NCI-H774 (cell line): ENCODE results near the gene C13orf46.

Source experiments
- DNase-seq: peaks from one replicate; lab custom pipeline; 2025; lab: John Stamatoyannopoulos, UW

C13orf46 gene

DNA sequence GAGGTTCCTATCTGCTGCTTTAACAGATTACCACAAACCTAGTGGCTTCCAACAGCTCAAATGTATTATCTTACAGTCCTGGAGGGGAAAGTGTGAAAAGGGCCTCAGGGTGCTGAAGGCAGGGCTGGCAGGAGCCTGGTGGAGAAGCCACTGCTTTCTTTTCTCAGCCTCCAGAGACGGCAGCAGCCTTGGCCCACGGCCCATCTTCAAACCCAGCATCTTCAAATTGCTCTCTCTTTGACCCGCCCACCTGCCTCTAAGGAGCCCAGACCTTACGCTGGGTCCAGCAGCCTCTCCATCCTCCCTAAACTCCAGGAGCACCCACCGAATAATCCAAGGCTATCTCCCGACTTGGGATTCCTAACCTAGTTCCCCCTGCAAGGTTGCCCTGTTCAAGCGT lies 35.6 kb downstream of the C13orf46 start:
- DNase-seq: no peak

DNA sequence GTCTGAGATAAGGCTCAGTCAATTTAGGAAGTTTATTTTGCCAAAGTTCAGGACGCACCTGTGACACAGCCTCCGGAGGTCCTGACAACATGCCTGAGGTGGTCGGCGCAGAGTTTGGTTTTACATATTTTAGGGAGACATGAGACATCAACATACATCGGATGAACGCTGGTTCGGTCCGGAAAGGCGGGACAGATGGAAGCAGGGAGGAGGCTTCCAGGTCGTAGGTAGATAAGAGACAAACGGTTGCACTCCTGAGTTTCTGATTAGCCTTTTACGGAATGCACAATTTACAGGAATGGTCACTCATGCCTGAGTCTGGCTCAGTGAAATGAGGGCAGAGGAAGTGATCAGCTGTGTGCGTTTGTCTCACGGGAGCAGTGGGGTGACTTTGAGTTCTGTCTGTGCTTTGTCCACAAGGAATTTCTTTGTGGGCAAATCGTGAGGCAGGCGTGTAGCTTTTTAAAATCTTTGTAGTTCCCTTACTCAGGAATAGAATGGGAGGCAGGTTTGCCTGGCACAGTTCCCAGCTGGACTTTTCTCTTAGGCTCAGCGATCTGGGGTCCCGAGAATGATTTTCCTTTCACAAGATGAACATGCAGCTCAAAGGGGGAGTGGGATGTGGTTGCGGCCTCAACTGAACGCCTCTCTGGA lies 36.2 kb downstream of the C13orf46 start:
- no peak for DNase-seq

DNA sequence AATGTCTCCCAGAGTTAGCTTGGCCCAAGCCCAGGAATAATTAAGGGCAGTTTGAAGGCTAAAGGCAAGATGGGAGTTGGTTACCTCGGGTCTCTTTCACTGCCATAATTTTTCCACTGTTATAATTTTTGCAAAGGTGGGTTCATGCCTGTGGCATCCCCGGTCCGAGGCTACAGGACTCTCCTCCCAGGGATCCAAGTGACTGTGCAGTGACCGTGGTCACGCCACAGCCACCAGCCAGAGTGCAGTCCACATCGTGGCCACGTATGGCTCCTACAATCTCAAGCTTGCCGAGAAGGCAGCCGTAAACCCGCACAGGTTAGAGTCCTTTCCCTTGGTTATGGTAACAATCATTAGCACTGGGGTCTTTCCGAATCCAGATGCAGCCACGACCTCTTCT lies 36.8 kb downstream of the C13orf46 start:
- DNase-seq: no peak

DNA sequence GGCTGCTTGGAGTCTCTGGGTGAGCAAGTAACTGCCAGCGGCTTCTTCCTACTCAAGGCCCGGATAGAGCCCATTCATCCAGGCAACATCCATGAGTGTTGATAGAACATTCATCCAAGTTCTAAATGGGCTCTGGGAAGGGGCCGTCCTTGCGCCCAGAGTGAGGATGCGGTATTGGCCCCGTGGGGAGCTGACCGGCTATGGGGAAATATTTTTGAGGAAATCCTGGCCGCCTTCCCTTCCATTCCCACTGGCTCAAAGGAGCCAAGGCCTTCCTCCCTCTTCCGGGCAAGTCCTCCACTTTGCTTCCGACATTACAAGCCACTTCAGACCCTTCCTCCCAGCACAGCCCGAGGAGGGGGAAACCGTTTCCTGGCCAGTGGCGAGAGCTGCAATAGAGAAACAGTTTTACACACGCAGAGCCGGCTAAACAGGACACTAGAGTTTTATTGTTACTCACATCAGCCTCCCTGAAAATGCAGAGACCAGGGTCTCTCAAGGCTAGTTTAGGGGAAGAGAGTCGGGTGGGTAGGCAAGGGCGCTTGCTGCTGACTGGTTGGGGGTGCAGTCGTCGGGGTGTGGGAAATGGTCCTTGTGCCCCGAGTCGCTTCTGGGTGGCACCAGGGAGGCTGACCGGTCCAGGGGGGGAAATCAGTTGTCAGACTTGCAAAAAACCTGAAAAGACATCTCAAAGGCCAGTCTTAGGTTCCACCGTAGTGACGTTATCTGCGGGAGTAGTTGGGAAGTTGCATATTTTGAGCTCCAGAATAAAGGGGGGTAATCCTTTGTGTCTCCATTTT lies 37.5 kb downstream of the C13orf46 start:
- no peak for DNase-seq

DNA sequence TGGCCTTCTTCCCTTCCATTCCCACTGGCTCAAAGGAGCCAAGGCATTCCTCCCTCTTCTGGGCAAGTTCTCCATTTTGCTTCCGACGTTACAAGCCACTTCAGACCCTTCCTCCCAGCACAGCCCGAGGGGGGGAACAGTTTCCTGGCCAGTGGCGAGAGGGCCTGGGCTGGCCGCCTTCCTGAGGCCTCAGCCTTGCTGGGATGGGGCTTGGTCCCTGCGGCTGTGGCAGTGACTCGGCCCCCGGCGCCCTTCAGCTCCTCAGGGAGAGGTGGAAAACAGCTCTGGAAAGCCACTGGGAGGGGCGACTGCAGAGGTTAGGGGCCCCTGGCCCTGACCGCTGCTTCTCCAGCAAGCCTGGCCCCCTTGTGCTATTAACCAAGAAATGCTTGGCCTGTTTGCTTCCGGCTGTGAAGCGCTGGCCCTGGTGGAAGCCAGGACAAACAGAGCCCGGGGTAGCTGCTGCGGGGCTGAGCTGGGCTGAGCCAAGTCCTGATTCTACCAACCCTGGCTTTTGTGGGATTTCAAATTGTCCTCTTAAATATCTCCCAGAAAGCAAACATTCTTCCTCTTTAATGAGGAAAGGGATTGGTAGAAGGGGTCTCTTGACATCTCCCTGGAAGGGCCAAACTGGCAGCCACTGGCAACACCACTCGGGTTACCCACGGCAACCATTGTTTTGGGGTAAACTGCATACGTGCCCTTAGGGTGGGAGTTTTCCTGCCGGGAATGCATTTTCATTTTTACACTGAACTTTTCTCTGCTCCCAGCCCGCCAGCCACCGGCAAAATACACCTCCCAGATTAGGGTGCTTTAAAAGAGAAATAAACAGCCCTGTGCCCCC lies 38.7 kb downstream of the C13orf46 start:
- peak; percentile 38 for DNase-seq

DNA sequence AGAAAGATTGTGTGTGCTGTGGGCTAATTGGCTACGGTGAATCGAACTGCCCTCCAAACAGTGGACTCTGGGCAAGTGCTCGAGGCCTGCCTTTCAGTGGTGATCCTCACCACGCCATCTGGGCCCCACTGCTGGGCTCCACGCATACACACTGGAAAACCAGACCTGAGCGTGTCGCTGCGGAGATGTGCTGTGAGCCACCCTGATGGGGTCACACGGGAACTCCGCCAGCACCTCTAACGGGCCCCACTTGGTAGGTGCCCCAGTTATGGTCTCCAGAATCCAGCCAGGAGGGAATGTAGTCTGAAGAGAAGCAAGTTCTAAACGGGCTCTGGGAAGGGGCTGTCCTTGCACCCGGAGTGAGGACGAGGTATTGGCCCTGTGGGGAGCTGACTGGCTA lies 39.3 kb downstream of the C13orf46 start:
- DNase-seq: no peak

DNA sequence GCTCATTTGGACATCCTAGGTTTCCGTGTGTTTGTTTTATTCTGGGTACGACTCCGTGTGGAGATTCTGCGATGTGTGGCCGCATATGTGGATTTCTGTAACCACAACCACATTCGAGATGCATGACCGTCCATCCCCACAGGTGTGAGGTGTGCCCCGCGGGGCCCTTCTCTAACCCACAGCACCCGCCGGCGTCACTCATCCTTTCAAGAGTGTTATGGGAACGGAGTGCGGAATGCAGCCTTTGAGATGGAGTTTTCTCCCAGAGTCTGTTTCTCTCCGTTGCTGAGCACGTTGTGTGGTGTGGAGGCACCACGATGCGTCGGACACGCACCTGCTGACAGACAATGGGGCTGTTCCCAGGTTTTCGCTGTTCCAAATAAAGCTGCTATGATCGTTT lies 40.0 kb downstream of the C13orf46 start:
- DNase-seq: no peak

DNA sequence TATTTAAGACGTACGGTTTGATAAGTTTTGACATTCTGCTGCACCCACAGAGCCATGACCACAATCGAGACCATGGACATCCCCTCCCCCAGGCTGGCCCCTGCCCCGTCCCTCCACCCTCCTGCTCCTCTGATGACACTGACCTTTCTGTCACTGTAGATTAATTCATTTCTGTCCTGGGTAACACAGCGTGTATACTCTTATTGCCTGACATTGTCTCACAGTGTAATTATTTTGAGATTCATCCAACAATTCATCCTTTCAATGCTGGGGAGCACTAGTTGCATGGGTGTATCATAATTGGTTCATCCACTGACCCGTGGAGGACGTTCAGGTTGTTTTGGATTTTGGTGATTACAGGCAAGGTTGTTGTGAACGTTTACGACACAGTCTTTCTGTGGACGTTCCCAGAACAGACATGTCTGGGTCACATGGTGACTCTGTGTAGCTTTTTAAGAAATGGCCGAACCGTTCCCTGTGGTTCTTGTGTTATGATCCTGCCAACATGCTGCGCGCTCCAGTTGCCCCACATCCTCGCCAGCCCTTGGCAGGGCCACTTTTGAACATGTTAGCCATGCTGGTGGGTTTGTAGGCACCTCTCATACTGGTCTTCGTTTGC lies 41.9 kb downstream of the C13orf46 start:
- no peak for DNase-seq

DNA sequence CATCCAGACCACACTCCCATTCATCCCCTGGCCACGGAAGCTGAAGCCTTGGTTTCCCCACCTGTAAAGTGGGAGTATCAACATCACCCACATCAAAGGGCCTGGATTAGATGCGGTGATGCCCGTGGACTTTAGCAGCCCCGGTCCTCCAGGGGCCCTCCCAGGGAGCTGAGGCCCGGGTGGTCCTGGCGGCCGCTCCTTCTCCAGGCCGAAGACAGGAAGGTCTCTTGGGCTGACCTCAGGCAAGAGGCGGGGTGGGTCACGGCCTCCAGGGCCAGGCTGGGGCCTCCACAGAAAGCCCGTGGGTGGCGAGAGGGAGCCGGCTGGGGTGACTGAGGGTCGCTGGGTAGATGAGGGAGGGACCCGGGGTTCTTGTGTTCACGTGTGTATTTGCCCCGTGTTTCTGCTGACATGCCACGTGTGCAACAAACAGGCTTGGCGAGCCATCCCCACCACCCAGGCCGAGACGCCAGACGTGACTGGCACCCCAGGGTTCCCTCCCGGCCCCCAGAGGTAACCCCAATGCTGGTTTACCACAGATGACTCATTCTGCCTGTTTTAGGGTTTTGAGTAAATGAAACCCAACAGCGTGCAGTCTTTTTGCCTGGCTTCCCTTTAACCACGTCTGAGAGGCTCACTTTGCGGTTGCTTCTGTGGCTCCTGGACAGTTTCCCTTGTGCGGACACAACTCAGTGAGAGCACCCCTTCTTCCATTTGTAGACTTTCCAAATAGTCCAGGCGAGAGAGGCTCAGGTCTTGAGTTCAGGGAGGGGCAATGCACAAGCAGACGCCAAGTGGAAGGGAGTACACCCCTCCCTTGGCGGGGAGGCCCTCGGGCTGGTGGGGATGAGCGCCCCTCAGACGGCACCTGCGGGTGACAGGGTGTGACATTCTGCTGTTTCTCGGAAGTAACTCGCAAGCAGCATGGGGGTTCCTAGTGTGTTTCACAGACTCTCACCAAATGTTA lies 42.9 kb downstream of the C13orf46 start:
- no peak for DNase-seq

DNA sequence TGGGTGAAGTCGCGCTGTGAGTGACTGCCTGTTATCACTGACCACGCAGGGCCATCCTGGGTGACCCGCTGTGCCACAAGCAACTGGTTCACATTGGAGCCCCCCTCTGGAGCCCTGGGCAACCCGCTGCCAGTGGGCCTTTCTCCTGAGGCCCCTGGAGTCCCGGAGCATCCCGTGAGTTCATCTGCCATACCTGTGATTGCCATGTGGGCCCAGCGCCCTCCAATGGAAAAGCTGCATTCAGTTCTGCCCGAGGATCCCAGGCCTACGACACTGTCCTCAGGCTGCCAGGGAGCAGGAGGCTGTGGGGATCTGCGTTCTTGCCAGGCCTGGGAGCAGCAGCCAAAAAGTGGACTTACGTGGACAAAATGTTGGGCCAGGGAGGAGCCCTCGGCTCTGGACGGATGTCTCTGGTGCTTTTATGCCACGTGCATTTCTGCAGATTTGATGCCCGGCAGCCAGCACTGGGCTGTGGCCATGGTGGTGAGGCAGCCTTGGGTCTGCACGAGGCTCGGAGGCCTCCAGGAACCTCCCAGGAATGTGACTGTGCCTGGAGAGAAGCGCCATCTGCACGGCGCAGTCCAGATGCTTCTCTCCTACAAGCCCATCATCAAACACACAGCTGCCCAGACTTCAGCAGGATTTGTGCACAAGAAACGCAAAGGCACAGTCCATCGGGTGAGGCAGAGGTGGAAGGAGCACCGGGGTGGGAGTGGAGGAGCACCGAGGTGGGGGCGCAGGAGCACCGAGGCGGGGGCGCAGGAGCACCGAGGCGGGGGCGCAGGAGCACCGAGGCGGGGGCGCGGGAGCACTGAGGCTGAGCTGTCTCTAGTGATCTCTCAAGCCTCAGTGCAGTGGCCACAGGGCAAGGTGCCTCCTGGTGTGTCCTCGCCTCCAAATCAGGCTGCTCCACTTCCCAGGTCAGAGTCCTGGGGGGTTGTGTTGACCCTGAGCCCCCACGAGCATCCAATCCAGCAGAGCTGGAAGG lies 44.0 kb downstream of the C13orf46 start:
- no peak for DNase-seq

DNA sequence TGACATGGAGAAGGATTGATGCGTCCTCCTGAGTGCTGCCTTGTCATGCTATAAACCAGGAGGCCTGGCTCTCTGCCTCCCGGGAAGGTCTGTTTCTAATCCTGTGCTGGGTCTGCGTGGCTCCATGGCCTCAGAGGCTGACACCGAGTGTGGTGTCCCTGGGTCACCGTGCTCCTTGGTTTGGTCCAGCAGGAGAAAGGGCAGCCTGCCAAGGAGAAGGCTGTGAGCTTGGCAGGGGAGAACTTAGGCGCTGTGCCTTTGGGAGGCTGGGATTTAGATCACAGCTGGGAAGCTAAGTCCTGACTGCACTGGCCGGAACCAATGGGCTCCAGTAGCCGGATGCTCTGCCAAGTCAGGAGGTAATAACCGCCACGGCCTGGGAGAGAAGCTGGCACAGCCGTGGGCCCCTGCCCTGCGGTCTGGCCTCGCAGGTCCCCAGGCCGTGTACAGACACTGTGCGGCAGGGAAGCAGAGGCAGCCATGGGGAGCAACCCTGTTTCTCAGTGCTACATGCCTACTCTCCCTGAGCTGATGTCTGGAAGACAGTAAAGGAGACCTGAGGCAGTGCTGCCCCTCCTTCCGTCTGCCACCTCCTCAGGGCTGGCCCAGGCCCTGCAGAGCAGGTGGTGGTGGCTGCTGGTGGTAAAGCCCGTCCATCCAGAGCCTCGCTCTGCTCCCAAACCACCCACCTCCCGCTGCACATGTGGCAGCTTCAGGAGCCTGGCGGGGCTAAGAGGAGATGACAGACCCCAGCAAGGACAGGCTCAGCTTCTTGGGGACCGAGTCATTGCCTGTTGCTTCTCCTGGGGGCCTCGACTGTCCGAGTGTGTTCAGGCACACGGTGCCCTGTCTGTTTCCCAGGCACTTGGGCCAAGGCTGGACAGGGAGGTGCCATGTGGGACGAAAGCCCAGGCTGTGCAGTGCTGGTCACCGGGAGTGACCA lies 44.9 kb downstream of the C13orf46 start:
- no peak for DNase-seq

DNA sequence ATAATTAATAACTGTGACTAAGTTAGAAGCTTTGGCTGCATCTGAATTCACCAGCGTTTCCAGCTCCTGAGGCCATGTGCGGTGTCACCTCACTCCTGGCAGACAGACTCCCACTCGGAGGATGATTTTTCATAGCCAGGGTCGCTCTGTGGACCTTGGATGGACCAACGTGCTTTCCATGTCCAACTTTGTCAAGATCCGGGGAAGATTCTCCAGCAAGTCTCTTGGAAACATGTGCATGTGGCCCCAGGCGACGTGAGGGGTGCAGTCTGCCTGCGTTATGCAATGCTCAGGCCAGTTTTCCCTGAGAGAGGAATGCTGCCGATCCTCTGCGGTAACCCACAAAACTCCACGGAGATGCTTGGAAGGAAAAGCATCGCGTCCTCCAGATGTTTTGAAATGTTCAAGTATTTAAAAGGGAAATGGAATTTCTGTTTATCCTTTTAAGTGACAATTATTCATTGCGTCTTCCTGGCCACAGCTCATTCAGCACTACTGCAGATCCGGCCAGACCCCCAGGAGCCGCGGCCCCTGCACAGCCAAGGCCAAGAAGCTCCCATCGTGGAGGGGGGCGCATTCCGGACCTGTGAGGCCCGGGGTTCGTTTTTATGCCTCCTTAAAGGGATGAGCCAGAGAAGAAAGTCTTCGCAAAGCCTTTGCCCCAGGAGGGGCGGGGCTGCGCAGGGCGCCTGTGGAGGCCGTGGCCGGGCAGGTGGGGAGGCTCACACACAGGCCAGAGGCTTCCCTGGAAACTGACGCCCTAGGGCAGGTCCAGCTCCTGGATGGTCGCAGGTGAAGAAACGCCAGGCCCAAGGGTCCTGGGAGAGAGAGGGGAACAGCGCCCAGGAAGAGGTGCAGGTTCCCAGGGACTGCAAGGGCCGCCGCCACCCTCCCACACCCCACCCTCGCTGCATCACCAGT lies 46.0 kb downstream of the C13orf46 start:
- DNase-seq: no peak

DNA sequence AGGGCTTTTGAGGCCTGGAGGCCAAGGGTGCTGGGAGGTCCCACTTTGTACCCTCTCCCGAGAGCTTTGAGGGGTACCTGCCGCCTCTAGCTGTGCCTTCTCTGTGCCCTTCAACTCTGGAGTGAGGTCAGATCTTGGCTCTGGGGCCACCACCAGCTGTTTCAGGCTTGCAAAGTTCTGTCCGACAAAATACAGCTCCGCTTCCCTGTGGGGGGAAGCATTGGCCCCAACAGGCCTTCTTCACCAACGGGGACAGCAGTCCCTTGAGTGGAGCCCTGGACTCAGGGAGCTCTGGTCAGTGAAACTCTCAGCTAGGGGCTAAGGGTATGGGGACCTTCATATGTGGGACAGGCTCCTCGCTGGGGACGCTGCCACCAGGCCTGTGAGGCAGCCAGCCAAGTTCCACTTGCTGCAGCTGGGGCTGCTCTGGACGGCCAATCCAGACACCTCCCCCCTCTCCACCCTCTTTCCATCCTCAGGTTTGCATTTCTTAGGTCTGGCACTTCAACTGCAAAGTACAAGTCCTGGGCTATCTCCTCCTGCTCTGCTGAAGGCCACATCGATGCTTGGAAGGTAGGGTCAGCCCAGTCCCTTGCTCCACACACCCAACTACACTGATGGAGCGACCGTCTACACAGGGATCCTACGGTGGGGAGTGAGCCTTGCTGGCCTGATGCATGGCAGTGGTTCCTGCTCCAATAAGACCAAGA lies 46.8 kb downstream of the C13orf46 start:
- no peak for DNase-seq

DNA sequence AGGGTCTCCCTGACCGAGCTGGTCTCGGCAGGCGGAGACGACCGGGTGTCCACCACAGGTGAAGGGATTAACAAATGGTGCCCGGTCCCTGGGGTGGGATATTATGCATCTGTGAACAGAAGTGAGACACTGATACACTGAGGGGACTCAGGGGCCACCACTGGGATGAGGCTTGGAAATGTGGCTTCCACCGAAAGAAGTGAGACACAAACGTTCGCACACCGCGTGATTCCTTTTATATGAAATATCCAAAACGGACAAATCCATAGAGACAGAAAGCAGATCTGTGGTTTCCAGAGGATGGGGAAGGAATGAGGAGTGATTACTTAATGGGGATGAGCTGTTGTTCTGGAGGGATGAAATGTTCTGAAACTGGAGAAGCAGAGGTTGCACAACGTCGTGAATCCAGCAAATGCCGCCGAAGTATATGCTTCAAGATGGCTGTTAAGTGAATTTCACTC lies 47.5 kb downstream of the C13orf46 start:
- no peak for DNase-seq

DNA sequence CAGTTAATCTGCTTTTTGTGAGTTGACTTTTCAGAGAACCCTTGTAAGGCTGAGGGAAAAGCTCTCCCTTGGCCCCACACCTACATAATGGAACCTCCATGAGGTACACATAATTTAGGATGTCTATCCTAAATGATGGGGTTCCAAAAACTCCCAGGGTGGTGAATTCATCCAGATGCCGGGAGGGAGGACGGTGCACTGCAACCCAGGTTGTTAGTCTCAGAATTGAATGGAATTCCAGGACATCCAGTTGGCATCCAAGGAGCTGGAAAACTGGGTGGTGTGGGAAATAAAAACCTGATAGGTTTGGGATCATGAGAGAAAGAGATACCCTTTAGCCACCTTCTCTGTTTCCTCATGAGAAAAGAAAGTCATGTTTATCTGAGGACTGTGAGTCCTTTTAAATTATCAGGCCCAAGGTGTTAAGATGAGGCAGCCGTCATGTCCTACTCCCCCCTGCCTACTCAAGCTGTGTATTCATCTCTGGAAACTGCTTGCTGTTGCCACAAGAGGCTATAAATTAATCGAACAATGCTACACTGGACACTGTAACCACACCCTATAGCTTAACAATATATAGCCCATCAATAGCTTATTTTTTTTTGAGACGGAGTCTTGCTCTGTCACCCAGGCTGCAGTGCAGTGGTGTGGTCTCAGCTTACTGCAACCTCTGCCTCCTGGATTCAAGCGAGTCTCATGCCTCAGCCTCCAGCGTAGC lies 49.5 kb downstream of the C13orf46 start:
- no peak for DNase-seq

DNA sequence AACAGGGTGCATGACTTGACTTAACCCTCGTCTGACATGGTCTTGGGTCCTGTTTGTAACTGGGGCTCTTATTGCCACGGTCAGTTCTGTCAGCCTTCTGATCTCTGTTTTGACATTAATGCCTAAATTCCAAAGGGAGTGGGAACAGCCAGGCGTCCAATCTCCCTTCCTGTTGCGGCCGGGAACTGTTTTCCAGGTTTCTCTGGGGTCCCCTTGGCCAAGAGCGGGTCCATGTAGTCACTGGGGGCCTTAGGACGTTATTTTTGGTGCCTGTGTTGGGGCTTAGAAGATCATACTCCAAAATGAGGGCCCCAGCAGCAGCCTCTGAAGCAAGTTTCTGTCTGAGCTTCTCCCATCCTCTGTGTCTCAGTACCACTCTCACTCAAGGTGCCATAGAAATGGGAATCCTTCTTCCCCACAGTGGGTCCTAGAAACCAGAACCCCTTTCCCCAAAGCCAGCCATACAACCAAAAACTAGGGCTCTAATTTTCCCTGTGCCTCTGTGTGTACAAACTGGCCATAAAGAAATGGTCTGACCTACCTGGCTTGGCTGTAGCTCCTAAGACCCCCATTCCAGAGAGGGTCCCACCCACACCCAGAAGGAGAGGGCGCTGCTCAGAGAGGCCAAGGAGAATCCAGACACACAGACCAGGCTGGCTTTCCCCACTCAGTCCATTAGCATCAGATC lies 50.4 kb downstream of the C13orf46 start:
- no peak for DNase-seq
